NCI-H446 (cell line): Measurements from ENCODE around the gene PAQR9.

Experiments used
- DNase-seq, 2 experiments: peaks; one replicate each; lab custom pipeline; 2025; lab: John Stamatoyannopoulos, UW

PAQR9 gene

GRCh38 chr3:142982038-142982773 is 18.7 kb upstream of the PAQR9 start:
- no peak for DNase-seq

- no peak for DNase-seq
These were observed 17.6 kb upstream of the PAQR9 start for GRCh38 chr3:142981108-142981507.

- DNase-seq = no peak
These were observed 13.9 kb upstream of the PAQR9 start for GRCh38 chr3:142977399-142977728.

- peak; percentile 66 to 82 for DNase-seq
These were observed 13.3 kb upstream of the PAQR9 start for GRCh38 chr3:142976621-142977398.

GRCh38 chr3:142975316-142975995 is 12.0 kb upstream of the PAQR9 start:
- no peak for DNase-seq

- peak in 1 of 2 experiments; percentile 18 for DNase-seq
These were observed 9.9 kb upstream of the PAQR9 start for GRCh38 chr3:142973217-142974009.

GRCh38 chr3:142972092-142972753 is 8.7 kb upstream of the PAQR9 start:
- DNase-seq = no peak

- DNase-seq = no peak
These were observed 8.0 kb upstream of the PAQR9 start for GRCh38 chr3:142971431-142971830.

- no peak for DNase-seq
These were observed 5.0 kb upstream of the PAQR9 start for GRCh38 chr3:142968319-142969025.

- no peak for DNase-seq
These were observed 3.3 kb upstream of the PAQR9 start for GRCh38 chr3:142966808-142967207.

GRCh38 chr3:142965581-142965980 is 2.1 kb upstream of the PAQR9 start:
- no peak for DNase-seq

GRCh38 chr3:142963234-142963515 is 299 bp downstream of the PAQR9 start:
- DNase-seq = no peak

- DNase-seq = no peak
These were observed 797 bp downstream of the PAQR9 start for GRCh38 chr3:142962520-142963233.

GRCh38 chr3:142962175-142962519 is 1.3 kb downstream of the PAQR9 start:
- DNase-seq = no peak

- no peak for DNase-seq
These were observed 1.9 kb downstream of the PAQR9 start for GRCh38 chr3:142961539-142961938.

GRCh38 chr3:142960322-142960850 is 3.1 kb downstream of the PAQR9 start:
- DNase-seq = no peak

- DNase-seq = no peak
These were observed 4.8 kb downstream of the PAQR9 start for GRCh38 chr3:142958707-142959106.

- no peak for DNase-seq
These were observed 10.0 kb downstream of the PAQR9 start for GRCh38 chr3:142953443-142953842.

GRCh38 chr3:142952272-142953193 is 10.9 kb downstream of the PAQR9 start:
- DNase-seq = peak in 1 of 2 experiments; percentile 32
